Rectal smooth muscle tissue (tissue), 1 donor: ENCODE data around the gene PAPPA.

Experiments
- H3K27ac ChIP-seq: one replicate; pipeline ENCODE4 v1.7.0; 2013; ENCODE audit warnings: low read depth, low read length, inconsistent platforms
- H3K27me3 ChIP-seq: one replicate; pipeline ENCODE4 v1.7.0; 2013; ENCODE audit warnings: low read length; ENCODE audit not compliant: control insufficient read depth, insufficient read depth
- H3K36me3 ChIP-seq: one replicate; pipeline ENCODE4 v1.7.0; 2013; ENCODE audit warnings: low read length; ENCODE audit not compliant: control insufficient read depth, insufficient read depth
- H3K4me1 ChIP-seq: one replicate; pipeline ENCODE4 v1.7.0; 2013; ENCODE audit warnings: low read length; ENCODE audit not compliant: control insufficient read depth, insufficient read depth
- H3K4me3 ChIP-seq: one replicate; pipeline ENCODE4 v1.7.0; 2013; ENCODE audit warnings: low read length
- H3K9ac ChIP-seq: one replicate; pipeline ENCODE4 v1.7.0; 2013; ENCODE audit warnings: low read length

The PAPPA gene

DNA sequence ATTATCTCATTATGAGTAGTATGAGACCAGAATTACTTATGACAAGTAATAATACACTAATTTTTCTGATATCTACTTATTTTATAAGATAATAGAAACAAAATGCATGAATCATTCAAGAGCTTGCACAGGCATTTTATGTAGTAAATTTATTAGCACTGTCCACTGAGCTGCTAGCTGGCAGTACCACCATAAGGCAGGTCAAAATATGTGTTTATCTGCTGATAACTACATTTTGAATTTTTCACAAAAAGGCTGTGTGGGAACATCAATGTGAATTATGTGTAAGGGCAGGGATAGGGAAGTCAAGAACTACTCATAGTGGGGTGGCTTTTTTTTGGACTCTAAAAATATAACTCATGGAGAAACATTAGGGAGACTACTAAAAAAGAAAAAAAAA, 249.6 kb downstream of the PAPPA start:
- Histone ChIP-seq H3K36me3 (no peaks in the 10 kb centered on the region), H3K9ac (no peak overlapping the region), H3K4me1 (no peaks in the 10 kb centered on the region), H3K27me3 (no peaks in the 10 kb centered on the region), H3K4me3 (no peak overlapping the region), H3K27ac (no peak overlapping the region)

DNA sequence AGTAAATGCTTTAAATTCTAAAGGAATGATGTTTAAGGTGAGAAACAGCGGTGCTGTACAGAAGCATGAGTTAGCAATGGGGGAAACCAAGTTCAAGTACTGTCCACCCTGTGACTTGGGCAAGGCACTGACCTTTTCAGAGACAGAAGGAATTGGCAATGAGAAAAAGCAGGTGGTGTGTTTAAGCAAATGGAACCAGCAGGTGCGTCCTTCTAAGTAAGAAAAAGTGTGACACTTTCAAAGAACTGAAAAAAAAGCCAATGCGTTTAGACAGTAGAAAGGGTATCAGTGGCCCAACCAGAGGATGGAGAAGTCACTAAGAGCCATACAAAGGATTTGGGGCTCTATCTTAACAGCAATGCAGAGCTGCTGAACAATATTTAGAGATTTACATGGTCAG, 250.6 kb downstream of the PAPPA start:
- no peak overlapping the region for H3K9ac ChIP-seq
- H3K27me3 ChIP-seq: no peaks in the 10 kb centered on the region
- no peaks in the 10 kb centered on the region for H3K36me3 ChIP-seq
- H3K27ac ChIP-seq: no peak overlapping the region
- H3K4me3 ChIP-seq: no peak overlapping the region
- no peaks in the 10 kb centered on the region for H3K4me1 ChIP-seq

DNA sequence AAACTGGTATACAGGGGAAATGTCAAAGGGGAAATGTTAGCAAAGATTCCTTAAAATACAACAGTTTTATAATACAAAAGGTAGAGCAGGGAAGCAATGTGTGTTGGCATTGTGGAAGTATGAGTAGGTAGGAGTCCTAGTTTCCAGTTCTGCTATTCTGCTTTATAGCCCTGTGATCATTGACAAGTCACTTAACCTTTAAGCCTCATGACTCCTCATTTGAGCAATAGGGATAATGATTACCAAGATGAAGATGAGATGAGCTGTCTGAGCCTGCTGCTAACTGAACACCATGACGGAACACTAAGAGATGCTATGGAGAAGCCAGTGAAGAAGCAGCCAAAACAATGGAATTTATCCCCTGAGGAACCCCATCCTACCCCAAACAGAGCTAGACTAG, 251.7 kb downstream of the PAPPA start:
- Histone ChIP-seq H3K36me3 (no peaks in the 10 kb centered on the region), H3K9ac (no peak overlapping the region), H3K4me3 (no peak overlapping the region), H3K27ac (no peak overlapping the region), H3K27me3 (no peaks in the 10 kb centered on the region), H3K4me1 (no peaks in the 10 kb centered on the region)

DNA sequence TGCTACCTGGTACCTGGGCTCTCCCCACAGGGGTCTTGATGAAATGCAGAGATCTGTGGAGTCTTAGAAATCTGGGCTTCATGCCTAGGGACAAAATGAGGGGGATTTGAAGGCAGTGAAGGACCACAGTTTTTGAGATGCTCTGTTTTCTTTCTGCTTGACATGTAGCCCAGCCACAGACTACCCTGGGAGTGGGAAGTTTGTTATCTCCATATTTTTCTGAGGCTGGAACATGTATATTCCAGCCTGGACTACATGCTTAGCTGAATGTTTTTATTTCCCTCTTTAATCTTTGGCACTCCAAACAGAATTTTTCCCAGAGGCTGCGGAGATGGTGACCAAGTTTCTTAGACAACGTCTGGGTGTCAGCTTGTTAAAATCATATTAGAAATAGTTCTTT, 252.9 kb downstream of the PAPPA start:
- H3K27ac ChIP-seq: no peak overlapping the region
- H3K27me3 ChIP-seq: no peaks in the 10 kb centered on the region

DNA sequence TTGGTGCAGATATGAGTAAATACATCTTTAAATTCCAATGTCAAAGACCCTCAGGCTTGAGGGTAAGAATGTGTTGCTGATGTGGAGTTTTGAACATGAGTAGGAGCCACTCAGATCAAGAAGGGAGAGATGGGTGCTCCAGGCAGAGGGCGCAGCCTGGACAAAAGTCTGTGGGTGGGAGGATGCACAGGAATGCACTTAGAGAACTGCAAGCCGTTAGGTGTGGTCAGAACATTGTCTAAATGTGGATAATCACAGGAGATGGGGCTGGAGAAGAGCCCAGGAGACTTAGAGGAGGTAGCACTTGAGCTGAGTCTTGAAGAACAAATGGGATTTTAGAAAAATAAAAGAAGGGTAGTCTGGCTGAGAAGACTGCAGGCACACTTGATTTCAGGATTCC, 255.5 kb downstream of the PAPPA start:
- no peak overlapping the region for H3K4me3 ChIP-seq
- no peaks in the 10 kb centered on the region for H3K27me3 ChIP-seq
- no peak overlapping the region for H3K27ac ChIP-seq
- no peaks in the 10 kb centered on the region for H3K36me3 ChIP-seq
- H3K4me1 ChIP-seq: no peaks in the 10 kb centered on the region
- no peak overlapping the region for H3K9ac ChIP-seq

More for the DNA sequence above, 252.9 kb downstream of the PAPPA start:
- H3K9ac ChIP-seq: no peak overlapping the region
- no peaks in the 10 kb centered on the region for H3K36me3 ChIP-seq
- H3K4me1 ChIP-seq: no peaks in the 10 kb centered on the region
- H3K4me3 ChIP-seq: no peak overlapping the region

DNA sequence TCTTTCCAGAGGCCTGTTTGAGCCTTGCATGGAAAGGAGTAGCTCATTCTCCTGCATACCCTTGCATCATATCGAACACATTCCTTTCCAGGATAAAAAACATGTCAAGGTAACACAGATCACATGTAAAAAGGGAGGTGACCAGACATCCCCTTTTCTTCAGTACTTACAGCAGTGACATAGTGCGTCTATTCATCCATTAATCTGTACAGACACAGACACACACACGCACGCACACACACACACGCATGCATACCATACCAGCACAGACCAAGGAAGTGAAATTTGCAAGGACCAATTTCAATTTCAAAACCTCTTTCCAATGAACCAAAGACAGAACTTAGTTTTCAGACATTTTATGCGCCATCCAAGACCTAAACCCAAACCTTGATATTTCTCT, 256.0 kb downstream of the PAPPA start:
- Histone ChIP-seq H3K36me3 (no peaks in the 10 kb centered on the region), H3K27ac (no peak overlapping the region), H3K4me3 (no peak overlapping the region), H3K9ac (no peak overlapping the region), H3K4me1 (no peaks in the 10 kb centered on the region), H3K27me3 (no peaks in the 10 kb centered on the region)

DNA sequence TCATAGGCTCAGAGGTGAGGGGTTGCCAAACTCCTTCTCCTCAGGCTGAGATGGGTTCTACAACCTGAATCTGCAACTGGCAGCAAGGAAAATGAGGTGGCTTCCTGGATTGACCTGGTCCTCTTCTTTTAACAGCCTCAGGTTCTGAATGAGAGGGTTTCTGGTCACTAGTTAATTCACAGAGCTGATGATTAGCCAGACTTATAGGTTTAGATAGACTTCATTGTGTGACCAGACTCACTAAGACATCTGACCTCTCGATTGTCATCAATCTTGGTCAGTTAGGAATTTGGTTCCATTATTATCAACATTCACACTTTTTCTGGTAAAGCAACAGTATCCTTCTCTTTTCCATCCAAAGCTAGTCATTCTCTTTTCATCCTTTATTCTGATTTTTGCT, 257.9 kb downstream of the PAPPA start:
- no peak overlapping the region for H3K27ac ChIP-seq
- H3K4me1 ChIP-seq: no peaks in the 10 kb centered on the region
- no peaks in the 10 kb centered on the region for H3K36me3 ChIP-seq
- no peaks in the 10 kb centered on the region for H3K27me3 ChIP-seq
- no peak overlapping the region for H3K9ac ChIP-seq
- no peak overlapping the region for H3K4me3 ChIP-seq

DNA sequence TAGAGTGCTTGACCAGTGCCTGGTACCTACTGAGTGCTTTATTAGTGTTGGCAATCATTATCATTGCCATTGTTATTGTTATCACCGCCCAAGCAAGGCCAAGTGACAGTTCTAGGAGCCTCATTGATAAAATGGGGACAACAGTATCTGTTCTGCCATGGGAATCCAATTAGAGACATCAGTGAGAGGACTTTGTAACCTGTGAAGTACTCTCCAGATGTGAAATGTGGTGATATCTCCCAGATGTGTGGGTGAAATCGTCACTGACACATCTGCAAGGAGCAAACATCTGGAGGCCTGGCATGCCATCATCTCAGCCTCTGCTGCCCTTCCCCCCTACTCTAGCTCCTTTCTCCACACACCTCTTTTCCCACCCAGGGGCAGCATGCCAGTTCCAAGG, 260.8 kb downstream of the PAPPA start:
- no peaks in the 10 kb centered on the region for H3K4me1 ChIP-seq

DNA sequence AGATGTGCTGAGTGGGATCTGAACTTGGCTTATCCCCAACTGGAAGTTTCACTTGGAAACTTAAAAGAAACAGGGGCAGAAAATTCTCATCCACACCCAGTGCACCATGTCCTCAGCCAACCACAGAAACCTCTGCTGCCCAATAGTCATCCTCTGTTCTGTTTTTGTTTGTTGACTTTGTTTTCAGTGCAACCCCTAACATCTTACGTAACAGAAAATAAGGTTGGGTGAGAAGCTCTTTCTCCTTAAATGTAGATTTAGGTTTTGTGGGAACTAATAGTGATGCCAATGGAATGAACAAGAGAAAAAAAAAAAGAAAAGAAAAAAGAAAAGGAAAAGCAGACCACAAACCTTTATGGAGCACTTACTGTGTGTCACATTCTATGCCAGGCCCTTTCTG, 262.8 kb downstream of the PAPPA start:
- H3K36me3 ChIP-seq: no peaks in the 10 kb centered on the region
- H3K9ac ChIP-seq: no peak overlapping the region
- H3K27ac ChIP-seq: no peak overlapping the region
- no peak overlapping the region for H3K4me3 ChIP-seq
- no peaks in the 10 kb centered on the region for H3K4me1 ChIP-seq
- no peaks in the 10 kb centered on the region for H3K27me3 ChIP-seq

More for the DNA sequence above, 260.8 kb downstream of the PAPPA start:
- no peak overlapping the region for H3K4me3 ChIP-seq
- no peak overlapping the region for H3K27ac ChIP-seq
- H3K36me3 ChIP-seq: no peaks in the 10 kb centered on the region
- H3K9ac ChIP-seq: no peak overlapping the region
- H3K27me3 ChIP-seq: no peaks in the 10 kb centered on the region

DNA sequence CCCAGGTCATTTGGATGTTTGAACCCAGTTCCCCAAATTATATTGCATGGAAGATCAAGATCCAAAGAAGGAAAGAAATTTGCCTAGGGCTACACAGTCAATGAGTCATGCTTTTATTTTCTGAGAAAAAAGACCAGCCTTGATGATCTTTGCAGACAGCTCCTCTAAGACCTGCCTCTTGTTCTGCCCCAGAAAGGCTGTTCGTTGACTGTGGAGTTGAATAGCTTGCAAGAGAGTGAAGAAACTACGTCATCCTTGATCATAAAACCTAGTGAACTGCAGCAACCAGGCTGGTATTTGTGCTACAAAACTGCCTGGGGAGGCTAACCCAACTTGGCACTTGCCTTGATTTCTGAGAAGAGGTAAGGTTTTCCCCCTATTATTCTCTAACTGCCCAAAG, 263.9 kb downstream of the PAPPA start:
- Histone ChIP-seq H3K27ac (no peak overlapping the region), H3K27me3 (no peaks in the 10 kb centered on the region), H3K9ac (no peak overlapping the region), H3K4me3 (no peak overlapping the region), H3K36me3 (no peaks in the 10 kb centered on the region), H3K4me1 (no peaks in the 10 kb centered on the region)

DNA sequence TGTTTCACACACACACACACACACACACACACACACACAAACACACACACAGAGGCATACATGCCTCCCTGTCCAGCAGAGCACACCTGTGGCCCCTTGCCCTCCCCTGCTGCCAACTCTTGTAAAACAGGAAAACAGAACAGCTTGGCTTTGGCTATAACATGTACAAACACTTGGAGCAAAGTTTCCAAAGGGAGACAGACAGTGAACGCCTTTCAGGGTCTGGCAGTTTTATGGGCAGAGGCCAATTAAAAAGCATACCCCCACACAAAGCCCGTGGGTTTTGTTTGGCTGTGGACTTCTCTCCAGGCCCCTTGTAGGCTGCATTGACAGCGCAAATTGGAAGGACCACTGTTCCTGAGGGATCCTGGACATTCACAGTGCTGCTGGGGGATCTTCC, 265.6 kb downstream of the PAPPA start:
- H3K27ac ChIP-seq: no peak overlapping the region

DNA sequence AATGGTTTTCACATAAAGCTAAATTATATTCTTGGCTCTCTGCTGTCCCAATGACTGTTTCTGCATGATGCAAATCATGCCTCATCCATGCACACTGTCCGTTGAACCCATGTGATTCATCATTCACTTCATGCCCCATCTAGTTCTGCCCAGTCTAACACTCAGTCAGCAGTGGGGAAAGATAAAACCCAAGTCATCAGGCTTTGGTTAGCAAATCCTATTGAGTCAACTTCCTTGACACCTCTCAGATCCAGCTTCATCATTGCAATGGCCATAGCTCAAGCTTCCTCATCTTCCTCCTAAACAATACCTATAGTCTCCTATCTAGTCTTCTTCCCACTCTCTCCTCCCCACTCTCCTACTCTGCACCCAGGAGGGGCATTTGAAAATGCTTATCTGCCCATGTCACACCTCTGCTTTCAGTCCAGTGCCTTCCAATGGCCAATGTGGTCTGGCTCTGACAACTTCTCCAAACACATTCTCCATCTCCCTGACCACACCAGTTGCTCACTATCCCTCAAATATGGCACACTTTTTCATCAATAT, 267.5 kb downstream of the PAPPA start:
- no peak overlapping the region for H3K27ac ChIP-seq
- H3K36me3 ChIP-seq: no peaks in the 10 kb centered on the region
- H3K4me1 ChIP-seq: no peaks in the 10 kb centered on the region
- H3K27me3 ChIP-seq: no peaks in the 10 kb centered on the region
- H3K4me3 ChIP-seq: no peak overlapping the region
- no peak overlapping the region for H3K9ac ChIP-seq

More for the DNA sequence above, 265.6 kb downstream of the PAPPA start:
- Histone ChIP-seq H3K9ac (no peak overlapping the region), H3K4me3 (no peak overlapping the region), H3K36me3 (no peaks in the 10 kb centered on the region), H3K27me3 (no peaks in the 10 kb centered on the region), H3K4me1 (no peaks in the 10 kb centered on the region)

DNA sequence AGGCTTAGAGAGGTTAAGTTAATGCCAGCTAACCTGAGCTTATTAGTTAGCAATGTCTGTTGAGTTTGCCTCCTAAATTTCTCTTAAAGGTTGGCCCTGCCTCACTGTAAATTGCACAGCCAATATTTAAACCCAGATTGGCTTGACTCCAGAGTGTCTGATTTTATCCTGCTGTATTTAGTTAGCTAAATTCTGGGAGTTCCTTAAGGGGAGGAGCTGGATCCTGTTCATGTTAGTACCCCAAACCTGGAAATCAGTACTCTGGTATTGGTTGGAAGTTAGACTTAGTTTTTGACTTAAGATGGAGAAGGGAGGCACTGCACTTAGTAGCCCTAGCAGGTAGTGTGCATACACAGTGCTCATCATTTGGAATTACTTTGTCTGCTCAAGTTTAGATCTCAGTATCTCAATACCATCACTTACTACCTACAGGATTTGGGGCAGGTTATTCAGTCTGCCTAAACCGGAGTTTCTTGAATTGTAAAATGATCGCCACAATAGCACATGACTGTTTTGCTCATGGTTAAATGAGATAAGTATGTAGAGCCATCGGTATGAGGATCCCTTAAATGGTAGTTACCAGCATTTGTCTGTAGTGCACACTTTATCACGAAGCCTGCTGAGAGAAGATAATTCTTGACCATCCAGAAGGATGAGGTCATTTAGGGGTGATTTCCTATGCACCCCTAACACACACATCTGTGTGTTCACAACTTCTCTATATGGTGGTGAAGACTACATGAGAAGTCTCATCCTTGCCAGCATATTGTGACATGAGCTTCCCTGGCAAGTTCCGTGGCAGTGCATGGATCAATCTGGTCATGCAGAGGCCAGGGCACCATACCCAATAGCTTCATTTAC, 268.8 kb downstream of the PAPPA start:
- Histone ChIP-seq H3K4me3 (no peak overlapping the region), H3K9ac (no peak overlapping the region), H3K27ac (no peak overlapping the region), H3K27me3 (no peaks in the 10 kb centered on the region), H3K36me3 (no peaks in the 10 kb centered on the region), H3K4me1 (no peaks in the 10 kb centered on the region)
